Forelimb muscle (tissue), 1 donor: ENCODE results near the gene TMEM245. TPM values are rescaled to one million over a fixed set of nuclear protein-coding genes. Genes with fewer than 3 reads are reported as not detected.

Source experiments
- DNase-seq: peaks from one replicate; pipeline ENCODE4 v3.0.0-alpha.2; 2013; ENCODE audit warnings: low read depth
- polyA plus RNA-seq: library from polyadenylated mRNA; unstranded; fragments of 120-200 nt; gene quantifications from one replicate; pipeline ENCODE4 v1.2.1, GENCODE V29; 2013; ENCODE audit not compliant: insufficient read length

The TMEM245 gene
- polyA plus RNA-seq, result 45.4 TPM

DNA sequence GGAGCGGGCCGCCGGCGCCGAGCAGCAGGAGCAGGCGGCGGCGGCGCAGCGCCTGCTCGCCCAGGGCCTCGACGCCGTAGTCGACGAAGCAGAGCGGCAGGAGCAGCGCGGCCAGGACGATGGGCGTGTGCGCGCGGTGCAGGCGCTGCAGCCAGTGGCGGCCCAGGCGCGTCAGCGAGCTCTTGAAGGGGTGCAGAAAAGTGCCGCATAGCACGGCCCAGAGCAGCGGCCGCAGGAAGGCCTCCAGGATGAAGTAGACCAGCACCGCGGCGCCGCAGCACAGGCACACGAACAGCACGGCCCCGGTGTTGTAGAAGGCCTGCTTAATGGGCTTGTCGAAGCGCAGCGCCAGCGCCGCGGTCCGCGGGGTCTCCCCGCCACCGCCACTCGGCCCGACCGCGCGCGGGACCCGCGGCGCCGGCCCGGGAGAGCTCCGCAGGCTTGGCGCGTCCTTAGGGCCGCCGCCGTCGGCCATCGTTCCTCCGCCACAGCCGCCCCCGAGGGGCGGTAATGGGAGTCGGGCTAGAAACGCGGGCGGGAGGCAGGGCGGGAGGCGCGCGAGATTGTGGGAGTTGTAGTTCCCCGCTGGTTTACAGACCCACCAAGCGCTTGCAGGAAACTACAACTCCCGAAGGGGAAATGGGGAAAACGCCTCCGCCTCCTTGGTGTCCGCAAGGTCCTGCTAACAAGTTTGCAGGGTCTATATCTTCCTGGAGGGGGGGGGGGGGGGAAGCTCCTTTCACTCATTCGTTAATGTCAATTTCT, at the start of gene TMEM245:
TSS of gene TMEM245 (minus strand) at position 509 of the 765 bp plus-strand sequence. CDS start at position 475, 34 bp downstream.
- peak; percentile 99 for DNase-seq

GRCh38 chr9:109168170-109168569, 48.4 kb upstream of the TMEM245 start:
- no peak for DNase-seq

GRCh38 chr9:109167716-109168115, 48.0 kb upstream of the TMEM245 start:
- no peak for DNase-seq

DNA sequence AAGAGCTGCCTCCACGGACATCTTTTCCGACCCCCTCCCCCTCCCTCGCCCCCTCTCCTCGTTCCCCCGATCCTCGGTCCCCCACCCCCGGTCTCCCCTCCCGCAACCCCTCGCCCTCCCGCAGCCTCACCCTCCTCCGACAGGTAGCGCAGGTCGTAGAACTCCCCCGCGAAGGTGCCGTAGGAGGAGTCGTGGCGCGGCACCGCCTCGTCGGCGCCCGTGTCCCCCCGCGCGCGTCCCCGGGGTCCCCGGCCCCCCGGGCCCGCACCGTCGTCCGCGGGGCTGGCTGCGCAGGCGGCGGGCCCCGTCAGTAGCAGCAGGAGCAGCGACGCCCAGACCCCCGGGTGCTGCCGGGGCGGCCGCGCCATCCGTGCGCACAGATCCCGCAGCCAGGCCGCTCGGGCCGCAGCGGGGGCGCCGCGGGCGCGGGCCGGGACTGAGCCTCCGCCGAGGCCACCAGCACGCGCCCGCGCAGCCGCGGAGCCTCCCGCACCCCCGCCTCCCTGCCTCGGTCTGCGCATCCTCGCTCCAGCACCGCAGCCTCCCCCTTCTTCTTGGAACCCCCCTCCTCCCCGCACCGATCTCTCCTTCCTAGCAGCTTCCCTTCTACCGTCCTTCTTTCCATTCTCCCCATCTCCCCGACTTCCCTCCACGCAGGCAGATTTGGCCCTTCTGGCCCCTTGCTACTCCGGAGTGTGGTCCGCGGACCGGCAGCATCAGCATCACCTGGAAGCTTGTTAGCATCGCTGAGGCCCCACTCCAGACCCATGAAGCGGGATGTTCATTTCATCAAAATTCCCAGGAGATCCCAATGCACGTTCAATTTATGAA, 47.2 kb upstream of the TMEM245 start, which contains the start of gene FRRS1L:
TSS of gene FRRS1L (minus strand) at position 479 of the 831 bp plus-strand sequence. CDS start at position 368, 111 bp downstream.
- no peak for DNase-seq

GRCh38 chr9:109166171-109166770, 46.5 kb upstream of the TMEM245 start:
- no peak for DNase-seq

DNA sequence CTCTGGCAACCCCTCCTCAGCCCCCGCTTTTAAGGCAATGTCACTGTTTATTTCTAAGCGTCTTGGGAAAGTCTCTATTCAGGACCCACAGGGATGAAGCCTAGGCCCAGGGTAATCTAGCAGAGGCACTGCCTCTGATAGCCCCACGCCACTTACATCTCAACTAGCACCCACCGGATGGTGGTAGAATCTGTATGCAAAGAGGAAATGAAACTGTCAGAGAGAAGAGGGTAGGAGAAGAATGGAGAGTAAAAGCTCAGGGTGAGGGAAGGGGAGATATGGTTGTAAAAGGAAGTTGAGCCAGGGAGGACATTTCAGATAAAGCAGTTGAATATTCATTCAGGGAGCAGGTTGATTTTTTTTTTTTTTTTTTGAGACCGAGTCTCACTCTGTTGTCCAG, 44.3 kb upstream of the TMEM245 start:
- no peak for DNase-seq

GRCh38 chr9:109163194-109163593, 43.4 kb upstream of the TMEM245 start:
- DNase-seq, result no peak

- DNase-seq, result no peak
These were observed 42.9 kb upstream of the TMEM245 start for GRCh38 chr9:109162677-109163076.

- no peak for DNase-seq
These were observed 41.7 kb upstream of the TMEM245 start for GRCh38 chr9:109161471-109161870.

- DNase-seq, result no peak
These were observed 39.8 kb upstream of the TMEM245 start for GRCh38 chr9:109159583-109159982.

GRCh38 chr9:109158651-109159050, 38.9 kb upstream of the TMEM245 start:
- no peak for DNase-seq

DNA sequence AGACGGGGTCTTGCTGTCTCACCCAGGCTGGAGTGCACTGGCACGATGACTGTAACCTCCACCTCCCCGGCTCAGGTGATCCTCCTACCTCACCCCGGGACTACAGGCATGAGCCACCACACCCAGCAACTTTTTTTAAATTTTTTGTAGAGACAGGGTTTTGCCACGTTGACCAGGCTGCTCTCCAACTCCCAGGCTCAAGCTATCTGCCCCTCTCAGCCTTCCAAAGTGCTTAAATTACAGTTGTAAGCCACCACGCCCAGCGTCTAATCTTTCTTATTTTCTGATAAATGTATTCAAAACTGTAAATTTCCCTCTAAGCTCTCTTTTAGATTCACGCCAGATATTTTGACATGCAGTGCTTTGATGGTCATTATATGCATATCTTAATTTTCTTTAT, 37.0 kb upstream of the TMEM245 start:
- DNase-seq, result no peak

- DNase-seq, result no peak
These were observed 31.3 kb upstream of the TMEM245 start for GRCh38 chr9:109150925-109151545.

- no peak for DNase-seq
These were observed 30.0 kb upstream of the TMEM245 start for GRCh38 chr9:109149722-109150121.

- no peak for DNase-seq
These were observed 29.3 kb upstream of the TMEM245 start for GRCh38 chr9:109149089-109149488.

DNA sequence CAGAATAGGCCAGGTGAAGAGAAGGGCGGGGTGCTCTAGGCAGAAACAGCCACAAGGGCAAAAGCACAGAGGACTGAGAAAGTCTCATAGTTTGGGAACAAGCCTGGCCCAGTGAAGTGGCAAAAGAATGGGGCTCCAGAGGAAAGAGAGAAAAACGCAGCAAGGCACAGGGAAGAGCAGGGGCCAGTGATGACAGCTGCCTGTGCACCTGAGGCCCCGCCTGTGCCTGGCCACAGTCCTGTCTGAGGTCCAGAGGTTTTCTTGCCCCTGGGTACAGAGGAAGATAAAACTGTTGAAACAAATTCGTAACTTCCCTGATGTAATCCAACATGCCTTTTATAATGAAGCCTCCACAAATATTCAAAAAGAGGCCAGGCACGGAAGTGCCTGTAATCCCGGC, 25.3 kb upstream of the TMEM245 start:
- DNase-seq, result no peak

GRCh38 chr9:109143881-109144562, 24.3 kb upstream of the TMEM245 start:
- DNase-seq, result no peak

DNA sequence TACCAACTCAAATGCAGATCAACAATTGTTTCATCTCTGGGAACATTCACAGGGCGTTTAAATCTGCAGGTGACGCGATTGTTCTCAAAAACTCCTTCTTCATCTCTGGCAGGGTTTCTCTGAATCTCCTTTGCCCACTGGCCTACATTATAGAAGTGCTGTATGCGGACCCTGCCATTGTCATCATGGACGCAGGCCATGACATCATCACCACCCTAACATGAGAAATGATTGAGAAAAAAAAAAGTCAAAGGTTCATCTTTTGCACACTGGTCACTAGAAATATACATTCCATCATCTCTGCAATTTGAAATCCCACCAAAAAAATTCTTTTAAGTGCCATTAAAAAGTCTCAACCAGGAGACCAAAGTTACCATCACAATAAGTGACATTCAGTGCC, 21.6 kb upstream of the TMEM245 start:
- no peak for DNase-seq

DNA sequence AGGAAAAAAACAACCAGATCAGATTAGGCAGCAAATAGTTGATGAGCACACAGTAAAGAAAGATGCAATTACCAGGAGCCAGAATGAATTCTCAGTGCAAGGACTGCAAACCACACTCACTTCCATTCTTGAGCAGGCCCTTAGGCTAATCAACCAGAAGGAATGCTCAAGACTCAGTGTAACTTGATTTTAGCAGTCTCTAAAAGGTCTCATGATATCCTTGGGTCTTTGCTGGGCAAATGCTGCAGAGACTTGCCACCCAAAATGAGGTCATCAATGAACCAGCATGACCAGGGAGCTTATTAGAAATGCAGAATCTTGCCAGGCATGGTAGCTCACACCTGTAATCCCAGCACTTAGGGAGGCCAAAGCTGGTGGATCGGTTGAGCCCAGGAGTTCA, 20.1 kb upstream of the TMEM245 start:
- DNase-seq, result no peak

- DNase-seq, result no peak
These were observed 18.7 kb upstream of the TMEM245 start for GRCh38 chr9:109138421-109138820.

DNA sequence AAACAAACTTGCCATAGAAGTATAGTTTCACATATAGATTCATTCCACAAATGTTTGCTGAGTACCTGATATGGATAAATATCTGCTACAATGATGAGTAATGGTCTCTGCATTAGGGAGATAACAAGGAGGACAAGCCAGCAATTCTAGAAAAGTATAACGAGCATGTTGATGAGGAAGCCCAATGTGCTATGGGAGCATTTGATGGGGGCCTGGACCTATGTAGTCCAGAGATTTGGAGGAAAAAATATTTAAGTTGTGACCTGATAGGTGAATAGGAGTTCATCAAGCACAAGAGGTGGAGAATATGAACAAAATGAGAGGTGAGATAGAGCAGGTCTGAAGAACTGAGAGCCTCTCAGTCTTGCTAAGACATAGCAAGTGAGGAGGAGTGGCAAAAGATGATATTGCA, 14.4 kb upstream of the TMEM245 start:
- no peak for DNase-seq
